ENCODE data around the gene PDX1. TPM values are rescaled to one million over a fixed set of nuclear protein-coding genes. Genes with fewer than 3 reads are reported as not detected.

Gene PDX1
- total RNA-seq (10 to 100 TPM in 5 of 6 donors, 1 to 10 TPM in 1; 8.0 to 17.1 (median 12.3) TPM), polyA plus RNA-seq (10 to 100 TPM; 15.7 to 26.1 TPM)

GRCh38 chr13:27919934-27920676 is at the start of gene PDX1:
Gene PDX1 (plus strand): TSS chr13:27920000. CDS start chr13:27920139, 139 bp downstream.
- Histone ChIP-seq H3K4me1 (peaks cover 0 to 10% (median 0%) of the 10 kb centered on the region in 3 donors), H3K4me3 (peak within 1 kb of the TSS; percentile 68 to 86 (median 80)), H3K36me3 (peaks cover 0 to 6% (median 0%) of the 10 kb centered on the region in 3 donors), H3K27ac (peak within 1 kb of the TSS; percentile 74 to 87 (median 81)), H3K27me3 (no peaks in the 10 kb centered on the region), H3K9me3 (no peaks in the 10 kb centered on the region)
- FAIRE-seq (no peak), DNase-seq (peak in 5 of 6 donors; percentile 88 to 95 (median 92)), ATAC-seq (peak; percentile 87 to 92 (median 90))
- WGBS, 2 donors = 0 to 1% methylated on average over 46 to 76 of the region's 76 CpGs
- TF ChIP-seq, protein P1, sequence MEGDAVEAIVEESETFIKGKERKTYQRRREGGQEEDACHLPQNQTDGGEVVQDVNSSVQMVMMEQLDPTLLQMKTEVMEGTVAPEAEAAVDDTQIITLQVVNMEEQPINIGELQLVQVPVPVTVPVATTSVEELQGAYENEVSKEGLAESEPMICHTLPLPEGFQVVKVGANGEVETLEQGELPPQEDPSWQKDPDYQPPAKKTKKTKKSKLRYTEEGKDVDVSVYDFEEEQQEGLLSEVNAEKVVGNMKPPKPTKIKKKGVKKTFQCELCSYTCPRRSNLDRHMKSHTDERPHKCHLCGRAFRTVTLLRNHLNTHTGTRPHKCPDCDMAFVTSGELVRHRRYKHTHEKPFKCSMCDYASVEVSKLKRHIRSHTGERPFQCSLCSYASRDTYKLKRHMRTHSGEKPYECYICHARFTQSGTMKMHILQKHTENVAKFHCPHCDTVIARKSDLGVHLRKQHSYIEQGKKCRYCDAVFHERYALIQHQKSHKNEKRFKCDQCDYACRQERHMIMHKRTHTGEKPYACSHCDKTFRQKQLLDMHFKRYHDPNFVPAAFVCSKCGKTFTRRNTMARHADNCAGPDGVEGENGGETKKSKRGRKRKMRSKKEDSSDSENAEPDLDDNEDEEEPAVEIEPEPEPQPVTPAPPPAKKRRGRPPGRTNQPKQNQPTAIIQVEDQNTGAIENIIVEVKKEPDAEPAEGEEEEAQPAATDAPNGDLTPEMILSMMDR (IDR thresholded peaks at IDR 0.05) = no peak
- intact Hi-C loops (cut with DNase I) = no loop called here

DNA sequence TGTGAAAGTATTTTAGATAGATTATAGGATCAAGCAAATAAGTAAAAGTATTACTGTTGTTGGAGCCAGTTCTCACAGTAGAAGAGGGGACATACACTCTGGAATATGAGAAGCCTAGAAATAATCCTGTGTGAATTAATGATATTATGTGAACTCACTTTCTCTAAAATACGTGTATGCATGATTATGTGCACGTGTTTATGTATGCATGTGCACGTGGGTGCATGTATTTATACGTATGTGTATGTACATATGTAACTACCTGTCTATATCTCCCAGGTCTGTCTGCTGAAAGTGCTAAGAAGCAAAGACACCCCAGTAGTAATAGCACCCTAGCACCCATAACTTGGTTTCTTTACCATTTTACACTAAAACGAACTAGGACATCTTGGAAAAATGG is 41.5 kb upstream of the PDX1 start:
- Histone ChIP-seq H3K27me3 (no peaks in the 10 kb centered on the region), H3K36me3 (no peaks in the 10 kb centered on the region), H3K9me3 (no peaks in the 10 kb centered on the region), H3K27ac (no peak overlapping the region), H3K4me3 (no peak overlapping the region), H3K4me1 (no peaks in the 10 kb centered on the region)
- ATAC-seq (no peak), FAIRE-seq (no peak), DNase-seq (no peak)
- intact Hi-C loops (cut with DNase I) = no loop called here
- WGBS, 2 donors = 78 to 81% methylated on average over 5 of the region's 5 CpGs
- TF ChIP-seq, protein P1 (IDR thresholded peaks at IDR 0.05) = no peak

DNA sequence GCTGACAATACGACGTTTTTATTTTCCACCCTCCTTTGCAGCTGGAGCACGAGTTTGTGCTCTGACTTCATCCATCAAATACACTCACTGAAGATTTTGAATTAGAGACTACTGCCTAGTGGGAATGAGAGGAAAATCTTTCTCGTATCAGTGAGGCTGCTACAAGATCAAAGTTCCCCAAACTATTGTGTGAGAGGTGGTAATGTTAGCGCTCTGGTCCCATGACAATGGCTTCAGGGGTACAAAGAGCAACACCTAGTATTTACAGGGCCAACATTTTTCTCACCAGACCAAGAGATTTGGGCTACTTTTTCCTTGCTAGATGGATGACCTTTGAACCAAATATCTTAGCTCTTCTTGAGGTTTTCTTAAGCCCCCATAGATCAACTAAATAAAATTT is 30.3 kb upstream of the PDX1 start:
- H3K4me1 ChIP-seq = no peaks in the 10 kb centered on the region
- no peak for DNase-seq
- no peak for FAIRE-seq
- H3K9me3 ChIP-seq = no peaks in the 10 kb centered on the region
- no peaks in the 10 kb centered on the region for H3K36me3 ChIP-seq
- no peak overlapping the region for H3K27ac ChIP-seq
- 50 to 64% methylated on average over 5 of the region's 5 CpGs for WGBS, 2 donors
- TF ChIP-seq, protein P1 (IDR thresholded peaks at IDR 0.05) = no peak
- no peak for ATAC-seq
- no peaks in the 10 kb centered on the region for H3K27me3 ChIP-seq
- no peak overlapping the region for H3K4me3 ChIP-seq
- intact Hi-C loops (cut with DNase I) = no loop called here

- Histone ChIP-seq H3K4me1 (peaks cover 0 to 4% (median 0%) of the 10 kb centered on the region in 3 donors), H3K27me3 (peaks cover 0 to 3% (median 0%) of the 10 kb centered on the region in 4 donors), H3K36me3 (no peaks in the 10 kb centered on the region), H3K4me3 (no peak overlapping the region), H3K9me3 (no peaks in the 10 kb centered on the region), H3K27ac (no peak overlapping the region)
- TF ChIP-seq, protein P1 (IDR thresholded peaks at IDR 0.05) = no peak
- ATAC-seq (no peak), DNase-seq (no peak), FAIRE-seq (no peak)
- intact Hi-C loops (cut with DNase I) = no loop called here
Measured at GRCh38 chr13:27896726-27897125, 23.1 kb upstream of the PDX1 start.

DNA sequence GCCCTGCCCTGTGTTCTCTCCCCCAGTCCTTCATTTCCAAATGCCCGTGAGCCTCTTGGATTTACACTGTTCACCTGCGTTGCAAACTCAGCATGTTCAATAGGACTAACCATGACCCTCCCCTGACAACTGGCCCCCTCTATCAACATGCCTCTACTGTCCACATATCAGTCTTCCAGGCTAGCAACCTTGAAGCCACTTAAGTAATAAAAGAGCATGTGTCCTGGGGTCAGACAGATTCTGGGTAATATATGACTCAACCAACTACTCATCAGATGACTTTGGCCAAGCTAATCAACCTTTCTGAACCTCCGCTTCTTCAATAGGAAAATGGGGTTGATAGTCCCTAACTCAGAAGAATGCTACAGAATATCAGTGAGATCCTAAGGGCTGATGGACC is 15.1 kb upstream of the PDX1 start:
- intact Hi-C loops (cut with DNase I) = no loop called here
- ATAC-seq (no peak), DNase-seq (no peak), FAIRE-seq (no peak)
- Histone ChIP-seq H3K27ac (peak overlapping the region in 1 of 4 donors; percentile 30), H3K36me3 (no peaks in the 10 kb centered on the region), H3K4me1 (peaks cover 11 to 19% (median 11%) of the 10 kb centered on the region in 3 donors), H3K27me3 (no peaks in the 10 kb centered on the region), H3K9me3 (no peaks in the 10 kb centered on the region), H3K4me3 (no peak overlapping the region)
- WGBS, 2 donors = 94 to 99% methylated on average over 3 of the region's 3 CpGs
- TF ChIP-seq, protein P1 (IDR thresholded peaks at IDR 0.05) = no peak
